SKM-1 treated with dmso at 0.1 percent for 144 hours (cell line): ENCODE measurements around the gene NT5DC4.

Experiments used
- DNase-seq: peaks from one replicate; lab custom pipeline; 2025; ENCODE audit not compliant: unreplicated experiment; lab: John Stamatoyannopoulos, UW

Gene NT5DC4

GRCh38 chr2:112720785-112721184 lies at the start of gene NT5DC4:
NT5DC4 (plus strand) TSS chr2:112721020; CDS start chr2:112721080, 60 bp downstream.
- no peak for DNase-seq

- no peak for DNase-seq
Measured at GRCh38 chr2:112671801-112672200, 49.0 kb upstream of the NT5DC4 start.

GRCh38 chr2:112673008-112673407 lies 47.8 kb upstream of the NT5DC4 start:
- no peak for DNase-seq

GRCh38 chr2:112674229-112674628 lies 46.6 kb upstream of the NT5DC4 start:
- peak; percentile 98 for DNase-seq

- no peak for DNase-seq
Measured at GRCh38 chr2:112679484-112679883, 41.3 kb upstream of the NT5DC4 start.

GRCh38 chr2:112680666-112681101 lies 40.1 kb upstream of the NT5DC4 start:
- no peak for DNase-seq

- DNase-seq = peak; percentile 74
Measured at GRCh38 chr2:112682101-112682500, 38.7 kb upstream of the NT5DC4 start.

GRCh38 chr2:112683550-112684414 lies 37.0 kb upstream of the NT5DC4 start:
- no peak for DNase-seq

- no peak for DNase-seq
Measured at GRCh38 chr2:112684415-112684775, 36.4 kb upstream of the NT5DC4 start.

GRCh38 chr2:112685271-112685884 lies 35.4 kb upstream of the NT5DC4 start:
- no peak for DNase-seq

GRCh38 chr2:112686348-112687217 lies 34.2 kb upstream of the NT5DC4 start:
- no peak for DNase-seq

GRCh38 chr2:112687522-112687921 lies 33.3 kb upstream of the NT5DC4 start:
- no peak for DNase-seq

- no peak for DNase-seq
Measured at GRCh38 chr2:112688086-112688880, 32.5 kb upstream of the NT5DC4 start.

- DNase-seq = peak; percentile 77
Measured at GRCh38 chr2:112690853-112691401, 29.9 kb upstream of the NT5DC4 start.

GRCh38 chr2:112691881-112692281 lies 28.9 kb upstream of the NT5DC4 start:
- DNase-seq = no peak

- DNase-seq = peak; percentile 95
Measured at GRCh38 chr2:112692495-112692911, 28.3 kb upstream of the NT5DC4 start.

- no peak for DNase-seq
Measured at GRCh38 chr2:112692918-112693317, 27.9 kb upstream of the NT5DC4 start.

GRCh38 chr2:112693596-112693995 lies 27.2 kb upstream of the NT5DC4 start:
- DNase-seq = no peak

- no peak for DNase-seq
Measured at GRCh38 chr2:112694182-112694581, 26.6 kb upstream of the NT5DC4 start.

GRCh38 chr2:112698834-112699515 lies 21.8 kb upstream of the NT5DC4 start:
- DNase-seq = no peak
